Measurements from ENCODE around the gene SLC16A8. TPM values are rescaled to one million over a fixed set of nuclear protein-coding genes. Genes with fewer than 3 reads are reported as not detected.

Gene SLC16A8
- total RNA-seq, 4 donors from 2014 or later: 0.29 to 0.65 (median 0.33) TPM; not detected in 1

DNA sequence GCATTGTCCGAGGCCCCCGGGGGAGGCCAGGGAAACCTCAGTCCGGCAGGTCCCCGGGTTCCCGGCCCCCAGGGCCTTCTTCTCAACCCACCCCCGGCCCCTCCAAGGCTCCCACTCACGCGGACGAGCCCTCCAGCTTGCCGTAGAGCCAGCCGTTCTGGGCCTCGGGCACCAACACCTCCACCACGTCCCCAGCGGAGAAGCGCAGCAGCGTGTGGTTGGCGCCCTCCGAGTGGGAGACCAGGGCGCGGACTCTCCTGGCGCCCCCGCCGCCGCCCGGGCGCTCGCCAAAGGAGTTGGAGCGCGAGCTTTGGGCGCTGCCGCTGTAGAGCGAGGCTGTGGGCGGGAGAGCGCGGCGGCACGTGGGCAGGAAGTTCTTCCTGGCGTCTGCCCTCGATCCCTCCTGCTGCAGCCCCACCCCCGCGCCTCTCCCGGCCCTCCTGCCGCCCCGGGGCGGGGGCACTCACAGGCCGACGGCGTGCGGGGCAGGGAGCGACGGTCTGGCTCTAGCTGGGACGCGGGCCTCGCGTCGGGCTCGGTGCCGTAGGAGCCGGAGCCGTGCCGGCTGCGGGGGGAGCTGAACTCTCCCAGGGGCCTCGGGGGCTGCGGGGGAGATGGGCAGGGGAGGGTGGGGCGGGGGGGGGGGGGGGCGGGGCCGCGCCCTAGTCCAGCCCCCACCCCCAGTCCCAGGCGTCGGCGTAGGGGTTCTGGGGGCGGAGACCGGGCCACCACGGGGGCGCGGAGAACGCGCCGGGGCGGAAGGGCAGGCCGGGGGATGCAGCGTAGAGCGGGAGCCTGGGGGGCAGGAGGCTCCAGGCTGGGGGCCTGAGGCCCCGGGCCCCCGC is 4.9 kb upstream of the SLC16A8 start:
- Histone ChIP-seq H3K36me3 (peaks cover 0 to 14% (median 0%) of the 10 kb centered on the region in 4 donors), H3K4me1 (peaks cover 6 to 19% (median 14%) of the 10 kb centered on the region in 4 donors), H3K4me3 (peak overlapping the region; percentile 38 to 45 (median 42)), H3K27ac (replicated peaks in 1 of 4) (no peak overlapping the region), H3K9me3 (no peaks in the 10 kb centered on the region), H3K27me3 (peaks cover 0 to 43% (median 10%) of the 10 kb centered on the region in 4 donors)
- DNase-seq (ENCODE audit: extremely low spot score): no peak
- TF ChIP-seq, protein P1, sequence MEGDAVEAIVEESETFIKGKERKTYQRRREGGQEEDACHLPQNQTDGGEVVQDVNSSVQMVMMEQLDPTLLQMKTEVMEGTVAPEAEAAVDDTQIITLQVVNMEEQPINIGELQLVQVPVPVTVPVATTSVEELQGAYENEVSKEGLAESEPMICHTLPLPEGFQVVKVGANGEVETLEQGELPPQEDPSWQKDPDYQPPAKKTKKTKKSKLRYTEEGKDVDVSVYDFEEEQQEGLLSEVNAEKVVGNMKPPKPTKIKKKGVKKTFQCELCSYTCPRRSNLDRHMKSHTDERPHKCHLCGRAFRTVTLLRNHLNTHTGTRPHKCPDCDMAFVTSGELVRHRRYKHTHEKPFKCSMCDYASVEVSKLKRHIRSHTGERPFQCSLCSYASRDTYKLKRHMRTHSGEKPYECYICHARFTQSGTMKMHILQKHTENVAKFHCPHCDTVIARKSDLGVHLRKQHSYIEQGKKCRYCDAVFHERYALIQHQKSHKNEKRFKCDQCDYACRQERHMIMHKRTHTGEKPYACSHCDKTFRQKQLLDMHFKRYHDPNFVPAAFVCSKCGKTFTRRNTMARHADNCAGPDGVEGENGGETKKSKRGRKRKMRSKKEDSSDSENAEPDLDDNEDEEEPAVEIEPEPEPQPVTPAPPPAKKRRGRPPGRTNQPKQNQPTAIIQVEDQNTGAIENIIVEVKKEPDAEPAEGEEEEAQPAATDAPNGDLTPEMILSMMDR (IDR thresholded peaks at IDR 0.05): no peak
- TF ChIP-seq POLR2A (IDR thresholded peaks at IDR 0.05; ENCODE audit: low read depth) (no peak), POLR2AphosphoS5 (IDR thresholded peaks at IDR 0.05) (no peak), EP300 (IDR thresholded peaks at IDR 0.05) (no peak)
- intact Hi-C loops (cut with DNase I): no loop called here
- WGBS: 7% methylated on average over 8 of the region's 85 CpGs

- 88% methylated on average over 12 of the region's 12 CpGs for WGBS
- Histone ChIP-seq H3K27me3 (peaks cover 0 to 53% (median 14%) of the 10 kb centered on the region in 4 donors), H3K27ac (replicated peaks in 1 of 4) (no peak overlapping the region), H3K4me1 (peaks cover 6 to 21% (median 16%) of the 10 kb centered on the region in 4 donors), H3K36me3 (peaks cover 0 to 14% (median 0%) of the 10 kb centered on the region in 4 donors), H3K9me3 (no peaks in the 10 kb centered on the region), H3K4me3 (no peak overlapping the region)
- no peak for TF ChIP-seq POLR2A (IDR thresholded peaks at IDR 0.05; ENCODE audit: low read depth)
- TF ChIP-seq POLR2AphosphoS5 (IDR thresholded peaks at IDR 0.05): no peak
- TF ChIP-seq, protein P1 (IDR thresholded peaks at IDR 0.05): no peak
- no peak for TF ChIP-seq EP300 (IDR thresholded peaks at IDR 0.05)
- intact Hi-C loops (cut with DNase I): no loop called here
- no peak for DNase-seq (ENCODE audit: extremely low spot score)
Measured at GRCh38 chr22:38087855-38088254, 3.9 kb upstream of the SLC16A8 start.

GRCh38 chr22:38086942-38087341 is 3.0 kb upstream of the SLC16A8 start:
- no peak overlapping the region for H3K4me3 ChIP-seq
- intact Hi-C loops (cut with DNase I): no loop called here
- no peaks in the 10 kb centered on the region for H3K9me3 ChIP-seq
- no peak for TF ChIP-seq POLR2A (IDR thresholded peaks at IDR 0.05; ENCODE audit: low read depth)
- no peak for TF ChIP-seq EP300 (IDR thresholded peaks at IDR 0.05)
- no peak for TF ChIP-seq POLR2AphosphoS5 (IDR thresholded peaks at IDR 0.05)
- TF ChIP-seq, protein P1 (IDR thresholded peaks at IDR 0.05): no peak
- WGBS: 93% methylated on average over 13 of the region's 13 CpGs
- peaks cover 0 to 62% (median 23%) of the 10 kb centered on the region in 4 donors for H3K27me3 ChIP-seq
- H3K36me3 ChIP-seq: peaks cover 0 to 14% (median 0%) of the 10 kb centered on the region in 4 donors
- H3K4me1 ChIP-seq: peaks cover 14 to 30% (median 25%) of the 10 kb centered on the region in 4 donors
- no peak overlapping the region for H3K27ac ChIP-seq (replicated peaks in 1 of 4)
- DNase-seq (ENCODE audit: extremely low spot score): no peak

GRCh38 chr22:38086001-38086845 is 2.2 kb upstream of the SLC16A8 start:
- Histone ChIP-seq H3K4me3 (no peak overlapping the region), H3K9me3 (no peaks in the 10 kb centered on the region), H3K36me3 (peaks cover 0 to 14% (median 0%) of the 10 kb centered on the region in 4 donors), H3K4me1 (peaks cover 21 to 37% (median 32%) of the 10 kb centered on the region in 4 donors), H3K27ac (replicated peaks in 1 of 4) (no peak overlapping the region), H3K27me3 (peaks cover 0 to 69% (median 30%) of the 10 kb centered on the region in 4 donors)
- TF ChIP-seq POLR2AphosphoS5 (IDR thresholded peaks at IDR 0.05): no peak
- WGBS: 85% methylated on average over 13 of the region's 25 CpGs
- DNase-seq (ENCODE audit: extremely low spot score): no peak
- intact Hi-C loops (cut with DNase I): no loop called here

GRCh38 chr22:38085501-38085900 is 1.5 kb upstream of the SLC16A8 start:
- H3K4me1 ChIP-seq: peaks cover 27 to 44% (median 39%) of the 10 kb centered on the region in 4 donors
- no peak for TF ChIP-seq POLR2A (IDR thresholded peaks at IDR 0.05; ENCODE audit: low read depth)
- no peak for TF ChIP-seq EP300 (IDR thresholded peaks at IDR 0.05)
- TF ChIP-seq POLR2AphosphoS5 (IDR thresholded peaks at IDR 0.05): no peak
- TF ChIP-seq, protein P1 (IDR thresholded peaks at IDR 0.05): no peak
- no peaks in the 10 kb centered on the region for H3K9me3 ChIP-seq
- DNase-seq (ENCODE audit: extremely low spot score): no peak
- intact Hi-C loops (cut with DNase I): no loop called here
- peaks cover 0 to 14% (median 0%) of the 10 kb centered on the region in 4 donors for H3K36me3 ChIP-seq
- H3K4me3 ChIP-seq: no peak overlapping the region
- WGBS: 74% methylated on average over 5 of the region's 5 CpGs
- H3K27me3 ChIP-seq: peaks cover 0 to 76% (median 32%) of the 10 kb centered on the region in 4 donors
- no peak overlapping the region for H3K27ac ChIP-seq (replicated peaks in 1 of 4)

Measured in esophagus muscularis mucosa (tissue), 4 donors.